Choroid plexus epithelial cell (primary cell): Measurements from ENCODE around the gene AOPEP.
A peak's percentile ranks its signal among the peaks of the same experiment; 100 is the strongest.
"Not testable (repeated sequence)": the region's sequence is repeated elsewhere in the genome, so short reads cannot be mapped to it uniquely, and the experiment has no call there.

Source experiments
- DNase-seq: peaks from one replicate; pipeline ENCODE4 v3.0.0-alpha.2; 2010; ENCODE audit warnings: low read depth
- H3K4me3 ChIP-seq: 2 replicates; pipeline ENCODE4 v1.5.1; 2011; ENCODE audit warnings: low read depth, mild to moderate bottlenecking, control low read depth, low read length, moderate library complexity
- TF ChIP-seq, protein P1 (sequence below): conservative IDR thresholded peaks from 2 replicates; pipeline ENCODE4 v1.5.1; 2011; ENCODE audit warnings: low read depth, mild to moderate bottlenecking, control low read depth, inconsistent platforms, low read length, moderate library complexity

Gene AOPEP

DNA sequence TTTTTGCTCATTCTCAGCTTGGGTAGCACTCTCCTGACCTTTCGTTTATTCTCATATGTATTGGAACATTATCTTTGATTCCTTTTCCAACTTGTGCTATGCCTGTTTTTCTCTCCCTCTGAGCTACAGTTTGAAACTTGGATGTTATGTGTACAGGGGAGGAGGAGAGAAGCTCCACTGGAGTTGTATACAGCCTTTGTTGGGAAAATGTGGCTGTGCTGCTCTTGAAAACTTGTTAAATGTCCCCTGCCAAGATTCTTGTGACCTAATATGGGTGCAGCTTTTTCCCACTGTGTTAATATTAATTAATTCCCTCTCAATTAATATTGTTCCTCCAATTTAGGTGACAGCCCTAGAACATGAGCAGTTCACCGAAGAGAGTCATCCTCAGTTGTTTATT lies 235.4 kb downstream of the AOPEP start:
- no peak for DNase-seq
- TF ChIP-seq, protein P1, sequence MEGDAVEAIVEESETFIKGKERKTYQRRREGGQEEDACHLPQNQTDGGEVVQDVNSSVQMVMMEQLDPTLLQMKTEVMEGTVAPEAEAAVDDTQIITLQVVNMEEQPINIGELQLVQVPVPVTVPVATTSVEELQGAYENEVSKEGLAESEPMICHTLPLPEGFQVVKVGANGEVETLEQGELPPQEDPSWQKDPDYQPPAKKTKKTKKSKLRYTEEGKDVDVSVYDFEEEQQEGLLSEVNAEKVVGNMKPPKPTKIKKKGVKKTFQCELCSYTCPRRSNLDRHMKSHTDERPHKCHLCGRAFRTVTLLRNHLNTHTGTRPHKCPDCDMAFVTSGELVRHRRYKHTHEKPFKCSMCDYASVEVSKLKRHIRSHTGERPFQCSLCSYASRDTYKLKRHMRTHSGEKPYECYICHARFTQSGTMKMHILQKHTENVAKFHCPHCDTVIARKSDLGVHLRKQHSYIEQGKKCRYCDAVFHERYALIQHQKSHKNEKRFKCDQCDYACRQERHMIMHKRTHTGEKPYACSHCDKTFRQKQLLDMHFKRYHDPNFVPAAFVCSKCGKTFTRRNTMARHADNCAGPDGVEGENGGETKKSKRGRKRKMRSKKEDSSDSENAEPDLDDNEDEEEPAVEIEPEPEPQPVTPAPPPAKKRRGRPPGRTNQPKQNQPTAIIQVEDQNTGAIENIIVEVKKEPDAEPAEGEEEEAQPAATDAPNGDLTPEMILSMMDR: no peak
- no peak overlapping the region for H3K4me3 ChIP-seq

DNA sequence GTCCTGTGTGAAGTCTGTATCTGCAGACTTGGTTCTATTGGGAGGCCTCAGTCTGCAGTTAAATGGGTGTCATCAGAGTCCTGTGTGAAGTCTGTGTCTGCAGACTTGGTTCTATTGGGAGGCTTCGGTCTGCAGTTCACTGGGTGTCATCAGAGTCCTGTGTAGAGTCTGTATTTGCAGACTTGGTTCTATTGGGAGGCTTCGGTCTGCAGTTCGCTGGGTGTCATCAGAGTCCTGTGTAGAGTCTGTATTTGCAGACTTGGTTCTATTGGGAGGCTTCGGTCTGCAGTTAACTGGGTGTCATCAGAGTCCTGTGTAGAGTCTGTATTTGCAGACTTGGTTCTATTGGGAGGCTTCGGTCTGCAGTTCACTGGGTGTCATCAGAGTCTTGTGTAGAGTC lies 239.1 kb downstream of the AOPEP start:
- not testable (repeated sequence) for H3K4me3 ChIP-seq, DNase-seq

DNA sequence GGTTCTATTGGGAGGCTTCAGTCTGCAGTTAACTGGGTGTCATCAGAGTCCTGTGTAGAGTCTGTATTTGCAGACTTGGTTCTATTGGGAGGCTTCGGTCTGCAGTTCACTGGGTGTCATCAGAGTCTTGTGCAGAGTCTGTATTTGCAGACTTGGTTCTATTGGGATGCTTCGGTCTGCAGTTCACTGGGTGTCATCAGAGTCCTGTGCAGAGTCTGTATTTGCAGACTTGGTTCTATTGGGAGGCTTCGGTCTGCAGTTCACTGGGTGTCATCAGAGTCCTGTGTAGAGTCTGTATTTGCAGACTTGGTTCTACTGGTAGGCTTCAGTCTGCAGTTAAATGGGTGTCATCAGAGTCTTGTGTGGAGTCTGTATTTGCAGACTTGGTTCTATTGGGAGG lies 239.5 kb downstream of the AOPEP start:
- not testable (repeated sequence) for DNase-seq, H3K4me3 ChIP-seq

DNA sequence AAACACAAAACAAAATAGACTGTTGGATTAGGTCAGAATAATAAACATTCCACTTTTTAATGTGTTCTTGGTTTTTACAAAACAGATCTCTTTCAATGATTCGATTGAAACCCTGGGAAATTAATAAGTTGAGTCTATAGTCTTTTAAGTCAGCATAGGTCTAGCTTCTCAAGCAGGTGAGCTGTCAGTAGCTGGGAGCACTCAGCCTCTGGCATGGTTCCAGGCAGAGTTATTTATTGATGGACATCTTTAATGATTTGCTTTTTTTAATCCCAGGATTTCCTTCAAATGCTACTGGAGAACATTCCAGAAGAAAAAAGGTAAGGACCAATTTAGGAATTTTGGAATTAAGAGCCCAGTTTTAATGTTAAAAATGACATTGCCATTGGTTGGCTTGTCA lies 241.0 kb downstream of the AOPEP start:
- TF ChIP-seq, protein P1: no peak
- no peak for DNase-seq

DNA sequence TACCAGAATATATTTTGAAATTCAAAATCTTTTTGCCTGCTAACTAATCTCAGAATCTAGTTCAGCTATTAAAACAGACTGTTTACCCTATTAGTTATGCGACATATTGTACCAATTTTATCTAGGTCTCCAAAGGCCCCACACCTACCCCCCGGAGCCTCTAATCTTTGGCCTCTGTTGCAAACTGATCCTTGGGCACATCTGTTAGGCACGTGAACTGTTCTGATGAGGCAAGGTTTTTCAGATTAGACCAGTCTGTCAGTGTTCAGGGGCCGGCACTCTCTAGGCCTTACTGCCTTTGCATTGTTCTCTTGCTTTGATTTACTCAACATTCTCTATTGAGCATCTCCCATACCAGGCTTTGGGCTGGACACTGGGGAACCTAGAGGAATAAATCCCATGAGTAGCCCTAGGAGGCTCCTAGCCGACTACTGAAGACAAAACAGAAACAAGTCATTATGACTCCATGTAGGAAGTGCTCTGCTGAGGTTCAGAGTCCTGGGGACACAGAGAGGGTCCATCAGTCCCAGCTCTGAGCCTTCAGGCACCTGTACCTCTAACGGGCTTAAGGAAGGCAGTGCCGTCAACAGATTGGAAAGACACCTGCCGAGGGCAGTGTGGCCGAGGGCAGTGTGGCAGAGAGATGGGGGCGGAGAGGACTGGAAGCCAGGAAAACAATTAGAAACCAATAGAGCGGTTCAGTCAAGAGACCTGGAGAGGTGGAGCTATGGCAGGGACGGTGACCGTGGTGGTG lies 245.1 kb downstream of the AOPEP start:
- peak; percentile 35 for DNase-seq
- H3K4me3 ChIP-seq: no peak overlapping the region
- TF ChIP-seq, protein P1: no peak

More for the DNA sequence above, 241.0 kb downstream of the AOPEP start:
- H3K4me3 ChIP-seq: no peak overlapping the region

DNA sequence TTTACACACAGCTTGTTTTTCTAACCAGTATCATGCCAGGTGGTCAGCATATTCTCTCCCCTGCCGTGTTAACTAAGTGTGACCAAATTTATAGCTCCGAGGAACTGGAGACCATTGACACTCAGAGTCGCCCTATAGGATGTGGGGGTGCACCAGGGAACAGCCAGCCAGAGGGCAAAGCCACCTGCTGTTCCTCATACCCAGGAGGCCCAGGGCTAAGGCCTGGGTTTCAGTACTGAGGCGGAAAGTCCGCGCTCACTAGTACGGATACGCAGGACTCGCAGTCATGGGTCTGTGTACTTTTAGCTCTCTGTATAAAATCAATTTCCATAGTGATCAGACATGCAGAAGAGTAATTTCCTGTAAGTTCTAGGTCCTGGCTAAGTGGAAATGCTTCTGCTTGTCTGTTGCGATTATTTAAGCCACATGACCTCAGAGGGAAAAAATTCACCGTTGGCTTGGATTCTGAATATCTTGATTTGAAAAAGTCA lies 247.0 kb downstream of the AOPEP start:
- DNase-seq: peak; percentile 72

DNA sequence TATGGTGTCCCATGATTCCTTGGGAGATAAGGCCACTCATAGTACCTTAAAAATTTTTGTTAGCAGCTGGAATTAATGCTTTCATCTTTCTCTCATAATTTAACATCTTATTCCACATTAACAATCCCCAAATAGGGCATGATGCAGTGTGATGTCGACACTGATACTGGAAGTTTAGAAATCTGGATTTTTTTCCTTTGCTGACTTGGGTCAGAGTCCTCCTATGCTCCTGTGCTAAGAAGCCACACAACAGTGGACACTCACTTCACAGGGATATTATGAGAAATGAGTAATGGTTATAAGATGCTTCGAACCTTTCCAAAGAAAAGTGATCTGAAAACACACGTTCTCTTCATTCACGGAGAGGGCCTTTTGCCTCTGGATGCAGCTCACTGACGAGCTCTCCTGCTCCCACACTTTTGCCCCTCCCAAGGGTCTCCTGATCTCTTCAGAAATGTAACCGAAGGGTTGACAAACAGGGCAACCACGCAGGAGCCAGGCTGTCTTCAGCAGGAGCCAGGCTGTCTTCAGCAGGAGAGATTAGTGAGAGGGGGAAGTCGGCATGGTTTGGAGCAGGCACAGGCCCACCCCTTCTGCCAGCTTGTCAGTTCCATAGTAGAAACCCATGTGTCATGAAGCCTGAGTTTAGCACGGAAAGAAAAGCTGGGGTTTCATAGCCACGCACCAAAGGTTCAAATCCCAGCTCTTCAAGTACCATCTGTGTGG lies 247.8 kb downstream of the AOPEP start:
- TF ChIP-seq, protein P1: no peak
- H3K4me3 ChIP-seq: no peak overlapping the region
- DNase-seq: no peak

More for the DNA sequence above, 247.0 kb downstream of the AOPEP start:
- TF ChIP-seq, protein P1: no peak
- H3K4me3 ChIP-seq: no peak overlapping the region

DNA sequence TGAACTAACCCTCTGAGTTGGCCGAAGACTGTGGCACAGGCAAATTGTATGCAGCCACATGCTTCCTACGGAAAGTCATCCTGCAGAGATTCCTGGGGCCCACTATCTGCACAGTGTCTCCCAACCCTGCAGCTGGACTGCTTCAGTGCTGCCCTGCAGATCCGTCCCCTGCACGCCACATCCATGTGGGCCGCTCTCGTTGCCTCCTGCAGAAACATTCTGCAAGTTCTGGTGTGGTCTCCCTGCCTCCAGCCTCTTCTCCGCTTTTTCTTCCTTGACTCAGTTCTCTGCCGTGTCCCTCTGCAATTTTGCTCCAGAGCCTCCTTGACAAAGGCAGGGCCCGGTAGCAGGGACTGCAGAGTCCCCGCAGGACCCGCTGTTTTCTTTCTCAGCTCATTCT lies 249.0 kb downstream of the AOPEP start:
- TF ChIP-seq, protein P1: no peak
- DNase-seq: no peak

More for the DNA sequence above, 249.0 kb downstream of the AOPEP start:
- H3K4me3 ChIP-seq: no peak overlapping the region
